ENCODE measurements around the gene MAPK8. TPM values are rescaled to one million over a fixed set of nuclear protein-coding genes. Genes with fewer than 3 reads are reported as not detected.

The MAPK8 gene
- total RNA-seq, 1 donor from 2014 or later: 47.9 TPM

- Histone ChIP-seq H3K4me3 (no peak overlapping the region), H3K4me1 (no peaks in the 10 kb centered on the region), H3K9me3 (no peaks in the 10 kb centered on the region), H3K27me3 (ENCODE audit: low read depth) (no peaks in the 10 kb centered on the region), H3K27ac (no peak overlapping the region), H3K36me3 (no peaks in the 10 kb centered on the region)
- no peak for TF ChIP-seq CTCF (IDR thresholded peaks at IDR 0.05)
- DNase-seq: no peak
- no peak for ATAC-seq
- intact Hi-C loops (cut with DNase I): no loop called here
Measured at GRCh38 chr10:48456808-48457761, 150.6 kb downstream of the MAPK8 start.

- Histone ChIP-seq H3K4me1 (no peaks in the 10 kb centered on the region), H3K27me3 (ENCODE audit: low read depth) (no peaks in the 10 kb centered on the region), H3K36me3 (no peaks in the 10 kb centered on the region), H3K4me3 (no peak overlapping the region), H3K27ac (no peak overlapping the region), H3K9me3 (no peaks in the 10 kb centered on the region)
- intact Hi-C loops (cut with DNase I): no loop called here
- no peak for ATAC-seq
- TF ChIP-seq CTCF (IDR thresholded peaks at IDR 0.05): no peak
- no peak for DNase-seq
Measured at GRCh38 chr10:48457949-48458661, 151.6 kb downstream of the MAPK8 start.

GRCh38 chr10:48458662-48459048 lies 152.2 kb downstream of the MAPK8 start:
- Histone ChIP-seq H3K4me1 (no peaks in the 10 kb centered on the region), H3K9me3 (no peaks in the 10 kb centered on the region), H3K4me3 (no peak overlapping the region), H3K27me3 (ENCODE audit: low read depth) (no peaks in the 10 kb centered on the region), H3K36me3 (no peaks in the 10 kb centered on the region), H3K27ac (no peak overlapping the region)
- no peak for TF ChIP-seq CTCF (IDR thresholded peaks at IDR 0.05)
- ATAC-seq: no peak
- intact Hi-C loops (cut with DNase I): no loop called here
- no peak for DNase-seq

- DNase-seq: no peak
- Histone ChIP-seq H3K27me3 (ENCODE audit: low read depth) (no peaks in the 10 kb centered on the region), H3K9me3 (no peaks in the 10 kb centered on the region), H3K4me1 (no peaks in the 10 kb centered on the region), H3K27ac (no peak overlapping the region), H3K4me3 (no peak overlapping the region), H3K36me3 (no peaks in the 10 kb centered on the region)
- no peak for TF ChIP-seq CTCF (IDR thresholded peaks at IDR 0.05)
- intact Hi-C loops (cut with DNase I): no loop called here
- ATAC-seq: no peak
Measured at GRCh38 chr10:48459270-48460150, 153.0 kb downstream of the MAPK8 start.

- Histone ChIP-seq H3K36me3 (no peaks in the 10 kb centered on the region), H3K27ac (no peak overlapping the region), H3K9me3 (no peaks in the 10 kb centered on the region), H3K27me3 (ENCODE audit: low read depth) (no peaks in the 10 kb centered on the region), H3K4me3 (no peak overlapping the region), H3K4me1 (no peaks in the 10 kb centered on the region)
- TF ChIP-seq CTCF (IDR thresholded peaks at IDR 0.05): no peak
- DNase-seq: no peak
- ATAC-seq: no peak
- intact Hi-C loops (cut with DNase I): no loop called here
Measured at GRCh38 chr10:48460182-48460581, 153.7 kb downstream of the MAPK8 start.

All from lower lobe of right lung (tissue), 2 donors.